CD4-positive, alpha-beta T cell treated with Interleukin-2 at 100 ng/mL for 4 hours (primary cell): Measurements from ENCODE around the gene USP47.

ENCODE experiments used
- DNase-seq: peaks from one replicate; pipeline ENCODE4 v3.0.0-alpha.2; 2020; ENCODE audit warnings: low spot score

The USP47 gene

GRCh38 chr11:11980841-11981308 lies 139.1 kb downstream of the USP47 start:
- no peak for DNase-seq

GRCh38 chr11:11981364-11981763 lies 139.6 kb downstream of the USP47 start:
- no peak for DNase-seq

GRCh38 chr11:11981840-11982239 lies 140.1 kb downstream of the USP47 start:
- no peak for DNase-seq

- no peak for DNase-seq
These were observed 140.7 kb downstream of the USP47 start for GRCh38 chr11:11982461-11982860.

GRCh38 chr11:11982975-11983374 lies 141.2 kb downstream of the USP47 start:
- DNase-seq, result no peak

- no peak for DNase-seq
These were observed 141.7 kb downstream of the USP47 start for GRCh38 chr11:11983427-11983826.

GRCh38 chr11:11984563-11984962 lies 142.8 kb downstream of the USP47 start:
- DNase-seq, result no peak

GRCh38 chr11:11985016-11985715 lies 143.4 kb downstream of the USP47 start:
- DNase-seq, result no peak

- DNase-seq, result no peak
These were observed 144.5 kb downstream of the USP47 start for GRCh38 chr11:11985954-11986949.

- peak; percentile 27 for DNase-seq
These were observed 145.8 kb downstream of the USP47 start for GRCh38 chr11:11987503-11988022.

GRCh38 chr11:11988099-11988651 lies 146.4 kb downstream of the USP47 start:
- no peak for DNase-seq

GRCh38 chr11:11988681-11989261 lies 147.0 kb downstream of the USP47 start:
- no peak for DNase-seq

GRCh38 chr11:11989774-11990744 lies 148.3 kb downstream of the USP47 start:
- DNase-seq, result no peak

- DNase-seq, result no peak
These were observed 150.8 kb downstream of the USP47 start for GRCh38 chr11:11992257-11993212.

- DNase-seq, result no peak
These were observed 152.1 kb downstream of the USP47 start for GRCh38 chr11:11993839-11994238.

- peak; percentile 16 for DNase-seq
These were observed 153.8 kb downstream of the USP47 start for GRCh38 chr11:11995601-11996000.

GRCh38 chr11:11996321-11997048 lies 154.7 kb downstream of the USP47 start:
- DNase-seq, result no peak

- no peak for DNase-seq
These were observed 155.2 kb downstream of the USP47 start for GRCh38 chr11:11997049-11997322.

- DNase-seq, result peak; percentile 13
These were observed 156.5 kb downstream of the USP47 start for GRCh38 chr11:11998091-11998781.
